NT2/D1 (cell line): ENCODE results near the gene LYRM4.
"Not testable (repeated sequence)": the region's sequence is repeated elsewhere in the genome, so short reads cannot be mapped to it uniquely, and the experiment has no call there.

ENCODE experiments used
- DNase-seq: peaks from one replicate; pipeline ENCODE4 v3.0.0-alpha.2; 2011; ENCODE audit warnings: low read depth, low spot score
- H3K27me3 ChIP-seq: 2 replicates; pipeline ENCODE4 v1.6.0; 2011; ENCODE audit warnings: mild to moderate bottlenecking; ENCODE audit not compliant: insufficient read length, insufficient read depth
- H3K36me3 ChIP-seq: 2 replicates; pipeline ENCODE4 v1.6.1; 2011; ENCODE audit warnings: mild to moderate bottlenecking, low read length, mixed read lengths; ENCODE audit not compliant: insufficient read depth, insufficient read length
- H3K4me1 ChIP-seq: 2 replicates; pipeline ENCODE4 v1.5.1; 2011; ENCODE audit not compliant: insufficient read depth, insufficient read length
- H3K4me3 ChIP-seq: 2 replicates; pipeline ENCODE4 v1.5.1; 2011; ENCODE audit warnings: low read depth; ENCODE audit not compliant: insufficient read length
- H3K9ac ChIP-seq: 2 replicates; pipeline ENCODE4 v1.6.0; 2011; ENCODE audit warnings: low read depth; ENCODE audit not compliant: insufficient read length
- H3K9me3 ChIP-seq: 2 replicates; pipeline ENCODE4 v1.5.1; 2011; ENCODE audit warnings: mild to moderate bottlenecking, low read length; ENCODE audit not compliant: insufficient read depth
- SUZ12 ChIP-seq: IDR thresholded peaks from 2 replicates; pipeline ENCODE4 v1.6.1; 2011; ENCODE audit not compliant: insufficient read length, insufficient read depth; ENCODE audit errors: extremely low read depth
- YY1 ChIP-seq: IDR thresholded peaks from 2 replicates; pipeline ENCODE4 v1.6.1; 2011; ENCODE audit not compliant: insufficient read length, insufficient read depth
- ZNF274 ChIP-seq: IDR thresholded peaks from 2 replicates; pipeline ENCODE4 v1.6.1; 2011; ENCODE audit warnings: mild to moderate bottlenecking, low read depth, low read length

The LYRM4 gene

DNA sequence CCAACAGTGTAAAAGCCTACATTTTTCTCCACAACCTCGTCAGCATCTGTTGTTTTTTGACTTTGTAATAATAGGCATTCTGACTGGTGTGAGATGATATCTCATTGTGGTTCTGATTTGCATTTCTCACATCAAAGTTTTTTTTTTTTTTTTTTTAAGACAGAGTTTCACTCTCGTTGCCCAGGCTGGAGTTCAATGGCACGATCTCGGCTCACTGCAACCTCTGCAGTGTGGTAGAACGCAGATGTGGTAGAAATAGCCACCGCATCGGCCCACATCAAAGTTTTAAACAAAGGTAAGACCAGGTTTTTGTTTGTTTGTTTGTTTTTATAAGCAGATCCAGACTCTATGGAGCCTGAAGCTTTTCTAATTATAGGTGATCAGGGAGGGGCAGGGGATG lies 188.3 kb downstream of the LYRM4 start:
- no peak overlapping the region for H3K9ac ChIP-seq
- no peaks in the 10 kb centered on the region for H3K27me3 ChIP-seq
- no peak for TF ChIP-seq SUZ12
- TF ChIP-seq ZNF274: no peak
- no peak for TF ChIP-seq YY1
- no peak overlapping the region for H3K4me3 ChIP-seq
- no peaks in the 10 kb centered on the region for H3K36me3 ChIP-seq
- no peak for DNase-seq
- no peaks in the 10 kb centered on the region for H3K9me3 ChIP-seq
- H3K4me1 ChIP-seq: no peaks in the 10 kb centered on the region

GRCh38 chr6:5071216-5071615 lies 189.5 kb downstream of the LYRM4 start:
- Histone ChIP-seq H3K4me3 (no peak overlapping the region), H3K9ac (no peak overlapping the region), H3K27me3 (no peaks in the 10 kb centered on the region), H3K36me3 (no peaks in the 10 kb centered on the region), H3K4me1 (no peaks in the 10 kb centered on the region), H3K9me3 (no peaks in the 10 kb centered on the region)
- DNase-seq: no peak
- TF ChIP-seq SUZ12 (no peak), ZNF274 (no peak), YY1 (no peak)

DNA sequence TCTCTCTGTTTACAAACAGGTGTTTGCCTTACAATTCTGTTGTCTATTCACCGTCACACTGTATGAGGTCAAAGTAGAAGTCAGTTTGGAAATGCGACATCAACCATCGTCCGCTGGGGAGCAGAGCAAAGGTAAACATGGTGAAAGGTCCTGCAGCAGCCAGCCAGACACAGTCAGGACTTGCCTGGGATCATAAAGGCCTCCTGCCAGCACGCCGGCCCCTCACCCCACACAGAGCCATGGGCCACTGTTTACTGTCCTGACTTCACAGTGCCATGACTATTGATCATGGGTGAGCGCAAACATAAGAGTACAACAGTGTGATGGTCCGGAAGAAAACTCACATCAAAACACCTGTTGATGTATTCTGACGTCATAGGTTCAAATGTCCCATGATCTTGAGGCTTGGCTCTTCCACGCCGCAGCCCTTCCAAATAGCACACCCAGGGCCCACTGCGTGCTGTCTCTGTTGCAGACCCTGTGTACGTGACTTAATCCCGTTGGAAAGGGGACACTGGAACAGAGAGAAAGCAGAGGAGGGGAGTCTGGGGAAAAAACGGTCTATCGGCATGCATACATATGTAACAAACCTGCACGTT lies 192.5 kb downstream of the LYRM4 start:
- no peaks in the 10 kb centered on the region for H3K4me1 ChIP-seq
- no peak overlapping the region for H3K4me3 ChIP-seq
- TF ChIP-seq ZNF274 (no peak), SUZ12 (no peak), YY1 (no peak)
- DNase-seq: no peak
- H3K27me3 ChIP-seq: no peaks in the 10 kb centered on the region
- H3K36me3 ChIP-seq: no peaks in the 10 kb centered on the region
- no peaks in the 10 kb centered on the region for H3K9me3 ChIP-seq
- no peak overlapping the region for H3K9ac ChIP-seq

DNA sequence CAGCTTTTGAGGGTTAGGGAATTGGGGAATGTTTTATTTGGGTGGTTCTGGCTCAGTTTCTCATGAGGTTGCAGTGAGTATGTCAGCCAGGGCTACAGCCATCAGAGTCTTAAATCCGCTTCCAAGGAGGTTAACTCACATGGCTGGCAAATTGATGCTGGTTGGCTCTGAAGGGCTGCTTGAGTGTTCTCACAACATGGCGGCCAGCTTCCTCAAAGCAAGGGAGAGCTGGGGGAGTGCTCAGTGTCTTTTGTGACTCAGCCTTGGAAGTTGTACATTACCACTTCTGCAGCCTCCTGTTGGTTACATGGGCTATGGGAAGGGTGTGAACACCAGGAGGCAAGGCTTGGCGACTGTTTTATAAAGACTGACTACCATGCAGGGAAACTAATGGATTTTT lies 193.4 kb downstream of the LYRM4 start:
- DNase-seq: no peak
- Histone ChIP-seq H3K4me1 (no peaks in the 10 kb centered on the region), H3K9me3 (no peaks in the 10 kb centered on the region), H3K9ac (no peak overlapping the region), H3K36me3 (no peaks in the 10 kb centered on the region), H3K4me3 (no peak overlapping the region), H3K27me3 (no peaks in the 10 kb centered on the region)
- no peak for TF ChIP-seq SUZ12
- TF ChIP-seq YY1: no peak
- no peak for TF ChIP-seq ZNF274

GRCh38 chr6:5066456-5067093 lies 194.2 kb downstream of the LYRM4 start:
- no peaks in the 10 kb centered on the region for H3K27me3 ChIP-seq
- TF ChIP-seq ZNF274 (no peak), SUZ12 (no peak), YY1 (no peak)
- no peaks in the 10 kb centered on the region for H3K4me1 ChIP-seq
- no peak overlapping the region for H3K9ac ChIP-seq
- no peak for DNase-seq
- H3K4me3 ChIP-seq: no peak overlapping the region
- H3K9me3 ChIP-seq: no peaks in the 10 kb centered on the region
- no peaks in the 10 kb centered on the region for H3K36me3 ChIP-seq

DNA sequence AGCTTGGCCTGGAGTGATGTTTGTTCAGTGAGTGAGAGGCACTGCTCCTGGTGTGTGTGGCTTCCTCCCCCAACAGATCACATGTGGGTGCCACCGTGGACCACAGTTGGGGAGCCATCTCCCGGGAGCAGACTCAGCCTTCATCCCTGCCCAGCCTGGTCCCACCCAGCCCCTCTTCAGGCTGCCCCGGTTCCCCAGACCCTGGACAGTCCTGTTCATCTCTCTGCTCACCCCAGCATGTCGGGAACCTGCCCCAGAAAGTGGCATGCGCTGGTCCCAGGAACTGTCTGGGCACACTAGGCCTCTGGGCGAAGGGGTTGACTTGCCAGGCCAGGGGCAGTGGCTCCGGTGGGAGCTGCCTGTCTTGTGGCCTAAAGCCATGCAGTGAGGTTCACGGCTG lies 197.1 kb downstream of the LYRM4 start:
- Histone ChIP-seq H3K36me3 (no peaks in the 10 kb centered on the region), H3K9ac (no peak overlapping the region), H3K9me3 (no peaks in the 10 kb centered on the region), H3K4me1 (no peaks in the 10 kb centered on the region), H3K4me3 (no peak overlapping the region), H3K27me3 (no peaks in the 10 kb centered on the region)
- TF ChIP-seq YY1: no peak
- TF ChIP-seq SUZ12: no peak
- TF ChIP-seq ZNF274: no peak
- DNase-seq: no peak

DNA sequence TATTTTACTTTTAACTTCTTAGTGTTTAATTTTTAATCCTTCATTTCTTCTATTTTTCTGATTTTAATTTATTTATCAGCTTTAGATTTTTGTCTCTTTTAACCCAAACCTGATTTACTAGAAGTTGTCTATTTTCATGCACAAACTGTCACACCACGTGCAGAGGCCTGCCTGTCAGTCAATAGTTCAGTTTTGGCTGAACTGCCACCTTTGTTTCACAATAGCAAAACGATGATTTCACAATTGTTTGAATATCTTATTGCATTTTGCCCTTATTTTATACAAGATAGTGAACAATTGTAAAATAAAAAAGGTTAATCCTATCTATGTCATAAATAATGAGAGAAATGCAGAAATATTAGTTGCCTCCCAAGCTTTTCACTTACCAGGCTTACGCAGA lies 199.6 kb downstream of the LYRM4 start:
- no peak overlapping the region for H3K9ac ChIP-seq
- no peaks in the 10 kb centered on the region for H3K4me1 ChIP-seq
- no peaks in the 10 kb centered on the region for H3K27me3 ChIP-seq
- TF ChIP-seq ZNF274: no peak
- no peak for TF ChIP-seq SUZ12
- no peak for TF ChIP-seq YY1
- DNase-seq: no peak
- no peaks in the 10 kb centered on the region for H3K9me3 ChIP-seq
- no peaks in the 10 kb centered on the region for H3K36me3 ChIP-seq
- H3K4me3 ChIP-seq: no peak overlapping the region

- H3K9me3 ChIP-seq, H3K9ac ChIP-seq, H3K27me3 ChIP-seq, H3K4me3 ChIP-seq, H3K4me1 ChIP-seq, DNase-seq, H3K36me3 ChIP-seq: not testable (repeated sequence)
Observed at GRCh38 chr6:5060439-5060838, 200.3 kb downstream of the LYRM4 start.
